ENCODE measurements around the gene TXNDC17. TPM values are rescaled to one million over a fixed set of nuclear protein-coding genes. Genes with fewer than 3 reads are reported as not detected.
A peak's percentile ranks its signal among the peaks of the same experiment; 100 is the strongest.

The TXNDC17 gene
- total RNA-seq, 1 experiment from 2014 or later = 151 TPM

GRCh38 chr17:6640536-6641246 is at the start of gene TXNDC17, which contains the start of gene KIAA0753 (continued):
- no peak for TF ChIP-seq AFF4 (CRISPR knock-in tag; IDR thresholded peaks at IDR 0.05; ENCODE audit: borderline replicate concordance)
- no peak for TF ChIP-seq JUN (CRISPR knock-in tag; IDR thresholded peaks at IDR 0.05)
- TF ChIP-seq RELA (CRISPR knock-in tag; IDR thresholded peaks at IDR 0.05; ENCODE audit: borderline replicate concordance) = peak; percentile 52; the same call in 1 of the 2 replicates
- no peak for TF ChIP-seq RORB (CRISPR knock-in tag; IDR thresholded peaks at IDR 0.05)
- TF ChIP-seq E2F1 (CRISPR knock-in tag; IDR thresholded peaks at IDR 0.05) = no peak
- no peak for TF ChIP-seq CBFB (CRISPR knock-in tag; IDR thresholded peaks at IDR 0.05; ENCODE audit: low read depth)
- TF ChIP-seq TEAD1 (CRISPR knock-in tag; IDR thresholded peaks at IDR 0.05) = peak; percentile 53; the same call in 1 of the 2 replicates
- TF ChIP-seq, protein P1, sequence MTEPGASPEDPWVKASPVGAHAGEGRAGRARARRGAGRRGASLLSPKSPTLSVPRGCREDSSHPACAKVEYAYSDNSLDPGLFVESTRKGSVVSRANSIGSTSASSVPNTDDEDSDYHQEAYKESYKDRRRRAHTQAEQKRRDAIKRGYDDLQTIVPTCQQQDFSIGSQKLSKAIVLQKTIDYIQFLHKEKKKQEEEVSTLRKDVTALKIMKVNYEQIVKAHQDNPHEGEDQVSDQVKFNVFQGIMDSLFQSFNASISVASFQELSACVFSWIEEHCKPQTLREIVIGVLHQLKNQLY (CRISPR knock-in tag; IDR thresholded peaks at IDR 0.05) = no peak
- TF ChIP-seq FOXK1 (CRISPR knock-in tag; IDR thresholded peaks at IDR 0.05) = peak; percentile 54; the same call in 1 of the 2 replicates
- TF ChIP-seq, protein P2, sequence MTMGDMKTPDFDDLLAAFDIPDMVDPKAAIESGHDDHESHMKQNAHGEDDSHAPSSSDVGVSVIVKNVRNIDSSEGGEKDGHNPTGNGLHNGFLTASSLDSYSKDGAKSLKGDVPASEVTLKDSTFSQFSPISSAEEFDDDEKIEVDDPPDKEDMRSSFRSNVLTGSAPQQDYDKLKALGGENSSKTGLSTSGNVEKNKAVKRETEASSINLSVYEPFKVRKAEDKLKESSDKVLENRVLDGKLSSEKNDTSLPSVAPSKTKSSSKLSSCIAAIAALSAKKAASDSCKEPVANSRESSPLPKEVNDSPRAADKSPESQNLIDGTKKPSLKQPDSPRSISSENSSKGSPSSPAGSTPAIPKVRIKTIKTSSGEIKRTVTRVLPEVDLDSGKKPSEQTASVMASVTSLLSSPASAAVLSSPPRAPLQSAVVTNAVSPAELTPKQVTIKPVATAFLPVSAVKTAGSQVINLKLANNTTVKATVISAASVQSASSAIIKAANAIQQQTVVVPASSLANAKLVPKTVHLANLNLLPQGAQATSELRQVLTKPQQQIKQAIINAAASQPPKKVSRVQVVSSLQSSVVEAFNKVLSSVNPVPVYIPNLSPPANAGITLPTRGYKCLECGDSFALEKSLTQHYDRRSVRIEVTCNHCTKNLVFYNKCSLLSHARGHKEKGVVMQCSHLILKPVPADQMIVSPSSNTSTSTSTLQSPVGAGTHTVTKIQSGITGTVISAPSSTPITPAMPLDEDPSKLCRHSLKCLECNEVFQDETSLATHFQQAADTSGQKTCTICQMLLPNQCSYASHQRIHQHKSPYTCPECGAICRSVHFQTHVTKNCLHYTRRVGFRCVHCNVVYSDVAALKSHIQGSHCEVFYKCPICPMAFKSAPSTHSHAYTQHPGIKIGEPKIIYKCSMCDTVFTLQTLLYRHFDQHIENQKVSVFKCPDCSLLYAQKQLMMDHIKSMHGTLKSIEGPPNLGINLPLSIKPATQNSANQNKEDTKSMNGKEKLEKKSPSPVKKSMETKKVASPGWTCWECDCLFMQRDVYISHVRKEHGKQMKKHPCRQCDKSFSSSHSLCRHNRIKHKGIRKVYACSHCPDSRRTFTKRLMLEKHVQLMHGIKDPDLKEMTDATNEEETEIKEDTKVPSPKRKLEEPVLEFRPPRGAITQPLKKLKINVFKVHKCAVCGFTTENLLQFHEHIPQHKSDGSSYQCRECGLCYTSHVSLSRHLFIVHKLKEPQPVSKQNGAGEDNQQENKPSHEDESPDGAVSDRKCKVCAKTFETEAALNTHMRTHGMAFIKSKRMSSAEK (CRISPR knock-in tag; IDR thresholded peaks at IDR 0.05; ENCODE audit: borderline replicate concordance) = no peak; the same call in 1 of the 2 replicates

- Mint-ChIP-seq H3K9me3 (no peaks in the 10 kb centered on the region), H3K27ac (peak overlapping the region; percentile 12), H3K27me3 (ENCODE audit: low read depth) (no peaks in the 10 kb centered on the region), H3K36me3 (peaks cover 55% of the 10 kb centered on the region), H3K4me3 (no peak overlapping the region), H3K4me1 (peaks cover 4% of the 10 kb centered on the region)
- DNase-seq (ENCODE audit: low spot score) (no peak), ATAC-seq (no peak)
- ChIA-PET CTCF (no interaction called here), POLR2A (no interaction called here)
- no peak for TF ChIP-seq GRHL2 (CRISPR knock-in tag; IDR thresholded peaks at IDR 0.05; ENCODE audit: insufficient replicate concordance, severe bottlenecking)
- TF ChIP-seq FOXK1 (CRISPR knock-in tag; IDR thresholded peaks at IDR 0.05) = no peak
- TF ChIP-seq SP1 (CRISPR knock-in tag; conservative IDR thresholded peaks at IDR 0.05) = no peak
- TF ChIP-seq, protein P3, sequence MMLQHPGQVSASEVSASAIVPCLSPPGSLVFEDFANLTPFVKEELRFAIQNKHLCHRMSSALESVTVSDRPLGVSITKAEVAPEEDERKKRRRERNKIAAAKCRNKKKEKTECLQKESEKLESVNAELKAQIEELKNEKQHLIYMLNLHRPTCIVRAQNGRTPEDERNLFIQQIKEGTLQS (CRISPR knock-in tag; conservative IDR thresholded peaks at IDR 0.05) = no peak
- no peak for TF ChIP-seq FOXJ3 (CRISPR knock-in tag; IDR thresholded peaks at IDR 0.05; ENCODE audit: borderline replicate concordance)
- TF ChIP-seq, protein P4, sequence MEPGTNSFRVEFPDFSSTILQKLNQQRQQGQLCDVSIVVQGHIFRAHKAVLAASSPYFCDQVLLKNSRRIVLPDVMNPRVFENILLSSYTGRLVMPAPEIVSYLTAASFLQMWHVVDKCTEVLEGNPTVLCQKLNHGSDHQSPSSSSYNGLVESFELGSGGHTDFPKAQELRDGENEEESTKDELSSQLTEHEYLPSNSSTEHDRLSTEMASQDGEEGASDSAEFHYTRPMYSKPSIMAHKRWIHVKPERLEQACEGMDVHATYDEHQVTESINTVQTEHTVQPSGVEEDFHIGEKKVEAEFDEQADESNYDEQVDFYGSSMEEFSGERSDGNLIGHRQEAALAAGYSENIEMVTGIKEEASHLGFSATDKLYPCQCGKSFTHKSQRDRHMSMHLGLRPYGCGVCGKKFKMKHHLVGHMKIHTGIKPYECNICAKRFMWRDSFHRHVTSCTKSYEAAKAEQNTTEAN (CRISPR knock-in tag; IDR thresholded peaks at IDR 0.05) = no peak
- TF ChIP-seq, protein P5, sequence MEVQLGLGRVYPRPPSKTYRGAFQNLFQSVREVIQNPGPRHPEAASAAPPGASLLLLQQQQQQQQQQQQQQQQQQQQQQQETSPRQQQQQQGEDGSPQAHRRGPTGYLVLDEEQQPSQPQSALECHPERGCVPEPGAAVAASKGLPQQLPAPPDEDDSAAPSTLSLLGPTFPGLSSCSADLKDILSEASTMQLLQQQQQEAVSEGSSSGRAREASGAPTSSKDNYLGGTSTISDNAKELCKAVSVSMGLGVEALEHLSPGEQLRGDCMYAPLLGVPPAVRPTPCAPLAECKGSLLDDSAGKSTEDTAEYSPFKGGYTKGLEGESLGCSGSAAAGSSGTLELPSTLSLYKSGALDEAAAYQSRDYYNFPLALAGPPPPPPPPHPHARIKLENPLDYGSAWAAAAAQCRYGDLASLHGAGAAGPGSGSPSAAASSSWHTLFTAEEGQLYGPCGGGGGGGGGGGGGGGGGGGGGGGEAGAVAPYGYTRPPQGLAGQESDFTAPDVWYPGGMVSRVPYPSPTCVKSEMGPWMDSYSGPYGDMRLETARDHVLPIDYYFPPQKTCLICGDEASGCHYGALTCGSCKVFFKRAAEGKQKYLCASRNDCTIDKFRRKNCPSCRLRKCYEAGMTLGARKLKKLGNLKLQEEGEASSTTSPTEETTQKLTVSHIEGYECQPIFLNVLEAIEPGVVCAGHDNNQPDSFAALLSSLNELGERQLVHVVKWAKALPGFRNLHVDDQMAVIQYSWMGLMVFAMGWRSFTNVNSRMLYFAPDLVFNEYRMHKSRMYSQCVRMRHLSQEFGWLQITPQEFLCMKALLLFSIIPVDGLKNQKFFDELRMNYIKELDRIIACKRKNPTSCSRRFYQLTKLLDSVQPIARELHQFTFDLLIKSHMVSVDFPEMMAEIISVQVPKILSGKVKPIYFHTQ (CRISPR knock-in tag; IDR thresholded peaks at IDR 0.05) = no peak
Measured at GRCh38 chr17:6591599-6592158, 49.2 kb upstream of the TXNDC17 start.
